Stimulated activated naive B cell treated with anti-CD40 and anti-IgM and Interleukin-4, amounts not matched to agents 10 μg/mL and 1 μg/mL and 100 μg/mL, for 72 hours (primary cell): ENCODE measurements around the gene HELQ.
"Not testable (repeated sequence)": the region's sequence is repeated elsewhere in the genome, so short reads cannot be mapped to it uniquely, and the experiment has no call there.

Source experiments
- ATAC-seq, 2 donors: fragments of 150-1000 bp; cut with Tn5 transposase; replicated peaks; 2 replicates each; pipeline ENCODE4 v1.10.0; 2021; ENCODE audit warnings: moderate library complexity in 1 of 2
- DNase-seq: peaks from one replicate; pipeline ENCODE4 v3.0.0; 2021
- H3K27ac Mint-ChIP-seq: one replicate; pipeline ENCODE4 v1.8.0; 2022; ENCODE audit warnings: mild to moderate bottlenecking, mixed read lengths
- H3K27me3 Mint-ChIP-seq, 2 donors: one replicate each; pipeline ENCODE4 v1.8.0; 2022; ENCODE audit warnings: mixed read lengths in 2 of 2
- H3K36me3 Mint-ChIP-seq, 2 donors: one replicate each; pipeline ENCODE4 v1.8.0; 2022; ENCODE audit warnings: mixed read lengths in 2 of 2, mild to moderate bottlenecking in 1 of 2
- H3K4me1 Mint-ChIP-seq, 2 donors: one replicate each; pipeline ENCODE4 v1.8.0; 2022; ENCODE audit warnings: mixed read lengths in 2 of 2, mild to moderate bottlenecking in 1 of 2
- H3K4me3 Mint-ChIP-seq, 2 donors: one replicate each; pipeline ENCODE4 v1.8.0; 2022; ENCODE audit warnings: mild to moderate bottlenecking in 2 of 2, mixed read lengths in 2 of 2, moderate library complexity in 1 of 2
- H3K9me3 Mint-ChIP-seq, 2 donors: one replicate each; pipeline ENCODE4 v1.8.0; 2022; ENCODE audit warnings: mixed read lengths in 2 of 2, mild to moderate bottlenecking in 1 of 2

HELQ gene

GRCh38 chr4:83405844-83406816 is 49.5 kb downstream of the HELQ start:
- Mint-ChIP-seq H3K27ac (no peak overlapping the region), H3K4me3 (no peak overlapping the region), H3K9me3 (peaks cover 0 to 3% of the 10 kb centered on the region in 2 donors)

GRCh38 chr4:83398158-83398557 is 57.5 kb downstream of the HELQ start:
- not testable (repeated sequence) for H3K4me1 Mint-ChIP-seq, H3K4me3 Mint-ChIP-seq, ATAC-seq, DNase-seq, H3K27ac Mint-ChIP-seq, H3K27me3 Mint-ChIP-seq
- Mint-ChIP-seq H3K36me3 (peaks cover 23 to 50% of the 10 kb centered on the region in 2 donors), H3K9me3 (peaks cover 8 to 11% of the 10 kb centered on the region in 2 donors)

More at GRCh38 chr4:83405844-83406816, 49.5 kb downstream of the HELQ start:
- peaks cover 11 to 41% of the 10 kb centered on the region in 2 donors for H3K36me3 Mint-ChIP-seq
- DNase-seq (no peak), ATAC-seq (no peak)
- H3K27me3 Mint-ChIP-seq: no peaks in the 10 kb centered on the region
- no peaks in the 10 kb centered on the region for H3K4me1 Mint-ChIP-seq

- DNase-seq (no peak), ATAC-seq (no peak)
- Mint-ChIP-seq H3K36me3 (peaks cover 10 to 18% of the 10 kb centered on the region in 2 donors), H3K9me3 (peaks cover 5 to 6% of the 10 kb centered on the region in 2 donors), H3K4me1 (peaks cover 5% of the 10 kb centered on the region in 2 donors), H3K27ac (no peak overlapping the region), H3K27me3 (no peaks in the 10 kb centered on the region), H3K4me3 (no peak overlapping the region)
Measured at GRCh38 chr4:83393908-83394307, 61.7 kb downstream of the HELQ start.

GRCh38 chr4:83392562-83392961 is 63.1 kb downstream of the HELQ start:
- no peak for DNase-seq
- peaks cover 2 to 9% of the 10 kb centered on the region in 2 donors for H3K36me3 Mint-ChIP-seq
- no peaks in the 10 kb centered on the region for H3K27me3 Mint-ChIP-seq
- H3K4me3 Mint-ChIP-seq: no peak overlapping the region
- H3K27ac Mint-ChIP-seq: no peak overlapping the region
- ATAC-seq: no peak
- H3K4me1 Mint-ChIP-seq: peaks cover 12 to 14% of the 10 kb centered on the region in 2 donors
- peaks cover 2% of the 10 kb centered on the region in 2 donors for H3K9me3 Mint-ChIP-seq

- peaks cover 20 to 28% of the 10 kb centered on the region in 2 donors for H3K4me1 Mint-ChIP-seq
Measured at GRCh38 chr4:83390944-83391343, 64.7 kb downstream of the HELQ start.

GRCh38 chr4:83389756-83390505 is 65.7 kb downstream of the HELQ start:
- H3K4me1 Mint-ChIP-seq: peaks cover 23 to 35% of the 10 kb centered on the region in 2 donors
- no peak for ATAC-seq

More at GRCh38 chr4:83390944-83391343, 64.7 kb downstream of the HELQ start:
- no peaks in the 10 kb centered on the region for H3K27me3 Mint-ChIP-seq
- ATAC-seq (peak in 1 of 2 donors; percentile 23), DNase-seq (no peak)
- no peak overlapping the region for H3K4me3 Mint-ChIP-seq
- H3K27ac Mint-ChIP-seq: no peak overlapping the region
- peaks cover 0 to 1% of the 10 kb centered on the region in 2 donors for H3K36me3 Mint-ChIP-seq
- H3K9me3 Mint-ChIP-seq: peaks cover 0 to 1% of the 10 kb centered on the region in 2 donors

GRCh38 chr4:83389037-83389720 is 66.4 kb downstream of the HELQ start:
- no peak overlapping the region for H3K4me3 Mint-ChIP-seq
- no peaks in the 10 kb centered on the region for H3K27me3 Mint-ChIP-seq
- peaks cover 0 to 1% of the 10 kb centered on the region in 2 donors for H3K36me3 Mint-ChIP-seq
- H3K27ac Mint-ChIP-seq: no peak overlapping the region
- H3K4me1 Mint-ChIP-seq: peaks cover 23 to 35% of the 10 kb centered on the region in 2 donors
- DNase-seq: no peak
- H3K9me3 Mint-ChIP-seq: peaks cover 0 to 1% of the 10 kb centered on the region in 2 donors
- ATAC-seq: peak; percentile 20 to 42

More at GRCh38 chr4:83389756-83390505, 65.7 kb downstream of the HELQ start:
- peaks cover 0 to 1% of the 10 kb centered on the region in 2 donors for H3K9me3 Mint-ChIP-seq
- H3K27me3 Mint-ChIP-seq: no peaks in the 10 kb centered on the region
- no peak overlapping the region for H3K4me3 Mint-ChIP-seq
- H3K27ac Mint-ChIP-seq: peak overlapping the region; percentile 52
- H3K36me3 Mint-ChIP-seq: peaks cover 0 to 1% of the 10 kb centered on the region in 2 donors
- no peak for DNase-seq

- Mint-ChIP-seq H3K4me3 (no peak overlapping the region), H3K9me3 (peaks cover 0 to 1% of the 10 kb centered on the region in 2 donors), H3K4me1 (peaks cover 23 to 35% of the 10 kb centered on the region in 2 donors), H3K27me3 (no peaks in the 10 kb centered on the region), H3K27ac (no peak overlapping the region), H3K36me3 (peaks cover 0 to 1% of the 10 kb centered on the region in 2 donors)
- DNase-seq: no peak
- no peak for ATAC-seq
Measured at GRCh38 chr4:83388313-83388676, 67.3 kb downstream of the HELQ start.

- Mint-ChIP-seq H3K4me3 (no peak overlapping the region), H3K27me3 (no peaks in the 10 kb centered on the region), H3K4me1 (peaks cover 23 to 35% of the 10 kb centered on the region in 2 donors), H3K27ac (no peak overlapping the region), H3K36me3 (peaks cover 0 to 1% of the 10 kb centered on the region in 2 donors), H3K9me3 (peaks cover 0 to 1% of the 10 kb centered on the region in 2 donors)
- DNase-seq (no peak), ATAC-seq (peak in 1 of 2 donors; percentile 16)
Measured at GRCh38 chr4:83387476-83388312, 67.9 kb downstream of the HELQ start.

GRCh38 chr4:83387012-83387411 is 68.6 kb downstream of the HELQ start:
- no peaks in the 10 kb centered on the region for H3K27me3 Mint-ChIP-seq
- no peak overlapping the region for H3K27ac Mint-ChIP-seq
- peaks cover 0 to 1% of the 10 kb centered on the region in 2 donors for H3K9me3 Mint-ChIP-seq
- peaks cover 23 to 35% of the 10 kb centered on the region in 2 donors for H3K4me1 Mint-ChIP-seq
- H3K4me3 Mint-ChIP-seq: no peak overlapping the region
- ATAC-seq: peak in 1 of 2 donors; percentile 46
- no peak for DNase-seq
- H3K36me3 Mint-ChIP-seq: peaks cover 0 to 1% of the 10 kb centered on the region in 2 donors

- Mint-ChIP-seq H3K4me3 (no peak overlapping the region), H3K36me3 (peaks cover 12 to 18% of the 10 kb centered on the region in 2 donors), H3K4me1 (peaks cover 13 to 23% of the 10 kb centered on the region in 2 donors), H3K27ac (no peak overlapping the region), H3K27me3 (no peaks in the 10 kb centered on the region), H3K9me3 (peaks cover 8 to 24% of the 10 kb centered on the region in 2 donors)
- DNase-seq: no peak
- no peak for ATAC-seq
Measured at GRCh38 chr4:83382850-83383249, 72.8 kb downstream of the HELQ start.

- Mint-ChIP-seq H3K36me3 (peaks cover 14 to 29% of the 10 kb centered on the region in 2 donors), H3K4me3 (no peak overlapping the region), H3K27me3 (no peaks in the 10 kb centered on the region), H3K4me1 (peaks cover 3 to 7% of the 10 kb centered on the region in 2 donors), H3K27ac (no peak overlapping the region), H3K9me3 (peaks cover 14 to 34% of the 10 kb centered on the region in 2 donors)
- ATAC-seq (no peak), DNase-seq (no peak)
Measured at GRCh38 chr4:83381173-83381572, 74.5 kb downstream of the HELQ start.

GRCh38 chr4:83378419-83378818 is 77.2 kb downstream of the HELQ start:
- no peak overlapping the region for H3K27ac Mint-ChIP-seq
- no peaks in the 10 kb centered on the region for H3K27me3 Mint-ChIP-seq
- peak; percentile 13 for DNase-seq
- no peak overlapping the region for H3K4me3 Mint-ChIP-seq
- no peaks in the 10 kb centered on the region for H3K4me1 Mint-ChIP-seq
- peaks cover 19 to 39% of the 10 kb centered on the region in 2 donors for H3K9me3 Mint-ChIP-seq
- H3K36me3 Mint-ChIP-seq: peaks cover 18 to 34% of the 10 kb centered on the region in 2 donors
- no peak for ATAC-seq
